ENCODE results near the gene KRTAP10-8.
"Not testable (repeated sequence)": the region's sequence is repeated elsewhere in the genome, so short reads cannot be mapped to it uniquely, and the experiment has no call there.

Gene KRTAP10-8

GRCh38 chr21:44654576-44655175 lies 42.8 kb downstream of the KRTAP10-8 start, which contains the start of gene KRTAP12-4:
TSS of gene KRTAP12-4 (minus strand) at chr21:44654659. CDS start at chr21:44654614, 45 bp downstream.
- Histone ChIP-seq H3K9me3 (peaks cover 0 to 6% (median 0%) of the 10 kb centered on the region in 3 donors), H3K27me3 (peaks cover 0 to 16% of the 10 kb centered on the region in 2 donors), H3K4me3 (no peak within 1 kb of the TSS), H3K27ac (no peak within 1 kb of the TSS), H3K36me3 (no peaks in the 10 kb centered on the region), H3K4me1 (no peaks in the 10 kb centered on the region)
- DNase-seq = no peak
- intact Hi-C loops (cut with DNase I; ENCODE audit: low total_unique reads) = no loop called here
- no peak for TF ChIP-seq CTCF (IDR thresholded peaks at IDR 0.05)

- H3K4me3 ChIP-seq = no peak overlapping the region
- H3K9me3 ChIP-seq = peaks cover 0 to 6% (median 5%) of the 10 kb centered on the region in 3 donors
- no peaks in the 10 kb centered on the region for H3K36me3 ChIP-seq
- intact Hi-C loops (cut with DNase I; ENCODE audit: low total_unique reads) = no loop called here
- no peaks in the 10 kb centered on the region for H3K4me1 ChIP-seq
- DNase-seq = no peak
- TF ChIP-seq CTCF (IDR thresholded peaks at IDR 0.05) = no peak
- no peak overlapping the region for H3K27ac ChIP-seq
- peaks cover 0 to 14% of the 10 kb centered on the region in 2 donors for H3K27me3 ChIP-seq
These were observed 45.0 kb downstream of the KRTAP10-8 start for GRCh38 chr21:44656868-44657267.

- Histone ChIP-seq H3K9me3 (peaks cover 0 to 6% (median 5%) of the 10 kb centered on the region in 3 donors), H3K4me3 (no peak within 1 kb of the TSS), H3K27ac (no peak within 1 kb of the TSS), H3K27me3 (peaks cover 0 to 14% of the 10 kb centered on the region in 2 donors), H3K4me1 (no peaks in the 10 kb centered on the region), H3K36me3 (no peaks in the 10 kb centered on the region)
- DNase-seq = no peak
- TF ChIP-seq CTCF (IDR thresholded peaks at IDR 0.05) = no peak
- intact Hi-C loops (cut with DNase I; ENCODE audit: low total_unique reads) = no loop called here
These were observed 46.0 kb downstream of the KRTAP10-8 start, which contains the start of gene KRTAP12-3 for GRCh38 chr21:44657635-44658540. TSS of gene KRTAP12-3 (plus strand) at chr21:44657932. CDS start at chr21:44657980, 48 bp downstream.

GRCh38 chr21:44658541-44658910 lies 46.6 kb downstream of the KRTAP10-8 start:
- Histone ChIP-seq H3K4me1 (no peaks in the 10 kb centered on the region), H3K27ac (no peak overlapping the region), H3K9me3 (peaks cover 0 to 6% (median 5%) of the 10 kb centered on the region in 3 donors), H3K36me3 (no peaks in the 10 kb centered on the region), H3K4me3 (no peak overlapping the region), H3K27me3 (peaks cover 0 to 14% of the 10 kb centered on the region in 2 donors)
- TF ChIP-seq CTCF (IDR thresholded peaks at IDR 0.05) = no peak
- DNase-seq = no peak
- intact Hi-C loops (cut with DNase I; ENCODE audit: low total_unique reads) = no loop called here

GRCh38 chr21:44658913-44659595 lies 47.2 kb downstream of the KRTAP10-8 start:
- H3K27me3 ChIP-seq = peaks cover 0 to 14% of the 10 kb centered on the region in 2 donors
- no peaks in the 10 kb centered on the region for H3K4me1 ChIP-seq
- H3K36me3 ChIP-seq = no peaks in the 10 kb centered on the region
- DNase-seq = no peak
- no peak for TF ChIP-seq CTCF (IDR thresholded peaks at IDR 0.05)
- peaks cover 0 to 6% (median 5%) of the 10 kb centered on the region in 3 donors for H3K9me3 ChIP-seq
- no peak overlapping the region for H3K27ac ChIP-seq
- H3K4me3 ChIP-seq = no peak overlapping the region
- intact Hi-C loops (cut with DNase I; ENCODE audit: low total_unique reads) = no loop called here

GRCh38 chr21:44661567-44661966 lies 49.7 kb downstream of the KRTAP10-8 start:
- H3K27ac ChIP-seq; H3K9me3 ChIP-seq; intact Hi-C loops (cut with DNase I; ENCODE audit: low total_unique reads); H3K4me3 ChIP-seq; H3K4me1 ChIP-seq; DNase-seq; H3K36me3 ChIP-seq: not testable (repeated sequence)
- H3K27me3 ChIP-seq = peaks cover 0 to 14% of the 10 kb centered on the region in 2 donors
